DND-41 (cell line): ENCODE measurements around the gene C4BPA.

Source experiments
- ATAC-seq: fragments of 200-7000 bp; cut with Tn5 transposase; 3 replicates; pipeline ENCODE4 v1.9.1; 2021; ENCODE audit warnings: low read depth; ENCODE audit not compliant: insufficient read depth
- DNase-seq: peaks from one replicate; pipeline ENCODE4 v3.0.0-alpha.2; 2020
- H2AFZ ChIP-seq: 2 replicates; pipeline ENCODE4 v1.6.0; 2012; ENCODE audit warnings: low read depth, low read length
- H3K27ac ChIP-seq: 2 replicates; pipeline ENCODE4 v1.5.1; 2012; ENCODE audit warnings: low read length, inconsistent platforms
- H3K27me3 ChIP-seq: fragments of 200-600 bp; sonication (generic); 2 replicates; pipeline ENCODE4 v1.6.0; 2012; ENCODE audit warnings: low read length, mild to moderate bottlenecking, inconsistent platforms; ENCODE audit not compliant: insufficient read depth, poor library complexity
- H3K36me3 ChIP-seq: 2 replicates; pipeline ENCODE4 v1.5.1; 2012; ENCODE audit warnings: low read length, inconsistent platforms; ENCODE audit not compliant: insufficient read depth
- H3K4me1 ChIP-seq: 2 replicates; pipeline ENCODE4 v1.5.1; 2012; ENCODE audit warnings: mild to moderate bottlenecking, low read length; ENCODE audit not compliant: insufficient read depth
- H3K4me2 ChIP-seq: 2 replicates; pipeline ENCODE4 v1.6.0; 2012; ENCODE audit warnings: mild to moderate bottlenecking, moderate library complexity, low read length, inconsistent platforms; ENCODE audit not compliant: insufficient read depth
- H3K4me3 ChIP-seq, 2 experiments: fragments of 200-600 bp in 1 of 2; shearing (Covaris generic) in 1 of 2; 2 replicates each; pipeline ENCODE4 v1.5.1; 2012 to 2016; ENCODE audit warnings: inconsistent platforms in 2 of 2, low read length in 2 of 2, mild to moderate bottlenecking in 2 of 2, low read depth in 1 of 2, moderate library complexity in 1 of 2
- H3K79me2 ChIP-seq: 2 replicates; pipeline ENCODE4 v1.6.0; 2012; ENCODE audit warnings: low read length, inconsistent platforms; ENCODE audit not compliant: insufficient read depth
- H3K9ac ChIP-seq: 2 replicates; pipeline ENCODE4 v1.6.0; 2012; ENCODE audit warnings: low read depth, mild to moderate bottlenecking, inconsistent platforms, low read length, moderate library complexity
- H3K9me3 ChIP-seq: 2 replicates; pipeline ENCODE4 v1.5.1; 2012; ENCODE audit warnings: low read length, moderate library complexity, mild to moderate bottlenecking, inconsistent platforms; ENCODE audit not compliant: insufficient read depth, severe bottlenecking
- H4K20me1 ChIP-seq: 2 replicates; pipeline ENCODE4 v1.6.0; 2012; ENCODE audit warnings: low read length; ENCODE audit not compliant: insufficient read depth
- EZH2 ChIP-seq: IDR thresholded peaks from 3 replicates; pipeline ENCODE4 v1.6.1; 2012; ENCODE audit warnings: borderline replicate concordance, low read depth, mild to moderate bottlenecking, moderate library complexity, low read length, inconsistent platforms; ENCODE audit not compliant: severe bottlenecking
- TF ChIP-seq, protein P1 (sequence below): IDR thresholded peaks from 2 replicates; pipeline ENCODE4 v1.5.1; 2012; ENCODE audit warnings: borderline replicate concordance, low read length, moderate library complexity, mild to moderate bottlenecking; ENCODE audit not compliant: poor library complexity, severe bottlenecking; ENCODE audit errors: extremely low read depth

C4BPA gene

DNA sequence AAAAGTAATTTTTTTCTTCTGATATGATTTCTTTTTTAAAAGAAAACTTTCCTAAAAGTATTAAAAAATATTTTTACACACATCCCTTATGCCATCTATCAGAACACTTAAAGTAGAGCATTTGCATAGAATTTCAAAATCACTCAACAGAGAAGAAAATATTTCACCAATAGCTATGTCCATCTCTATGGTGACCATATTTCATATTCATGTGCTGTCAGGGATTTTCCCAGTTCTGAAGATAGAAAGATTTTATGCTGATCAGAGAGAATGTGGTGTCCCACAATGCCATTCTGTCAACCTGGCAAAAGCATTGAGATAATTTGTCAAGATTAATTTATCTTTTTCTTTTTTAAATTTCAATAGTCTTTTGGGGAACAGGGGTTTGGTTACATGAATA lies 87.0 kb downstream of the C4BPA start:
- H4K20me1 ChIP-seq = no peaks in the 10 kb centered on the region
- TF ChIP-seq, protein P1, sequence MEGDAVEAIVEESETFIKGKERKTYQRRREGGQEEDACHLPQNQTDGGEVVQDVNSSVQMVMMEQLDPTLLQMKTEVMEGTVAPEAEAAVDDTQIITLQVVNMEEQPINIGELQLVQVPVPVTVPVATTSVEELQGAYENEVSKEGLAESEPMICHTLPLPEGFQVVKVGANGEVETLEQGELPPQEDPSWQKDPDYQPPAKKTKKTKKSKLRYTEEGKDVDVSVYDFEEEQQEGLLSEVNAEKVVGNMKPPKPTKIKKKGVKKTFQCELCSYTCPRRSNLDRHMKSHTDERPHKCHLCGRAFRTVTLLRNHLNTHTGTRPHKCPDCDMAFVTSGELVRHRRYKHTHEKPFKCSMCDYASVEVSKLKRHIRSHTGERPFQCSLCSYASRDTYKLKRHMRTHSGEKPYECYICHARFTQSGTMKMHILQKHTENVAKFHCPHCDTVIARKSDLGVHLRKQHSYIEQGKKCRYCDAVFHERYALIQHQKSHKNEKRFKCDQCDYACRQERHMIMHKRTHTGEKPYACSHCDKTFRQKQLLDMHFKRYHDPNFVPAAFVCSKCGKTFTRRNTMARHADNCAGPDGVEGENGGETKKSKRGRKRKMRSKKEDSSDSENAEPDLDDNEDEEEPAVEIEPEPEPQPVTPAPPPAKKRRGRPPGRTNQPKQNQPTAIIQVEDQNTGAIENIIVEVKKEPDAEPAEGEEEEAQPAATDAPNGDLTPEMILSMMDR = no peak
- no peak for TF ChIP-seq EZH2
- no peaks in the 10 kb centered on the region for H3K9me3 ChIP-seq
- H3K4me3 ChIP-seq = no peak overlapping the region
- H2AFZ ChIP-seq = no peak overlapping the region
- no peak overlapping the region for H3K4me2 ChIP-seq
- H3K4me1 ChIP-seq = no peaks in the 10 kb centered on the region
- H3K9ac ChIP-seq = no peak overlapping the region
- no peaks in the 10 kb centered on the region for H3K36me3 ChIP-seq
- no peak for DNase-seq
- no peak overlapping the region for H3K27ac ChIP-seq
- no peak for ATAC-seq
- no peaks in the 10 kb centered on the region for H3K27me3 ChIP-seq
- H3K79me2 ChIP-seq = no peaks in the 10 kb centered on the region

DNA sequence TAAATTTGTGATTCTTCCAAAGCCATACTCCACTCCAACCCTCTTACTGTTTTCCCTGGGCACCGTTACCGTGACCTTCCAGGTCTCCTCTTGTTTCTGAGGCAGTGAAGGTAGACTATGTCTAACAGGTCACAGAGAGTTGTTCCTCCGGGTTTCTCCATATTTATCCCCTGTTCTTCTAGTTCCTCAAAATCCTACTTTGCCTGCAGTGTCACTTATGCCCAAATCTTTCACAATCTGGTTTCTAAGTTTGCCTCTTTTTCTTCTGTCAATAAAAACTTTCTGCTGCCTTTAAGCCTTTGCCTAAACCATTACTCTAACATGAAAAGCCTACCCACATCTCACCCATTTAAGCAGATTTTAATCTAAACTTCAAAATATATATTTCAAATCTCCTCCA lies 87.7 kb downstream of the C4BPA start:
- Histone ChIP-seq H3K4me2 (no peak overlapping the region), H2AFZ (no peak overlapping the region), H3K27ac (no peak overlapping the region), H3K79me2 (no peaks in the 10 kb centered on the region), H3K4me3 (no peak overlapping the region), H4K20me1 (no peaks in the 10 kb centered on the region), H3K9me3 (no peaks in the 10 kb centered on the region), H3K9ac (no peak overlapping the region), H3K27me3 (no peaks in the 10 kb centered on the region), H3K36me3 (no peaks in the 10 kb centered on the region), H3K4me1 (no peaks in the 10 kb centered on the region)
- DNase-seq (no peak), ATAC-seq (no peak)
- TF ChIP-seq, protein P1 = no peak
- TF ChIP-seq EZH2 = no peak

DNA sequence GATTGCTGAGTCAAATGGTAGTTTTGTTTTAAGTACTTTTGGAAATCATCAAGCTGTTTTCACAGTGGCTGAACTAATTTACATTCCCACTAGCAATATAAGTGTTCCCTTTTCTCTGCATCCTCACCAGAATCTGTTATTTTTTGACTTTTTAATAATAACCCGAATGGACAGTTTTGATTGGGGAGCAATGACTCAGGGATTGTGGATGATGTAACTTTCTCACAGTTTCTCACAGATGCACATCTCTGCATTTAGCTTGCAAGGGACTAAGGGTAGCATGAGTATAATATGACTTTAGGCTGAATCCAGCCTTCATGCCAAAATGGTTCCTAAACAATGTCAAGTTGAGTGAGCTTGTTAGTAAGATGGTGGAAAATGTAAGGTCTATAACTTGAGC lies 90.2 kb downstream of the C4BPA start:
- Histone ChIP-seq H3K9me3 (no peaks in the 10 kb centered on the region), H4K20me1 (no peaks in the 10 kb centered on the region), H3K36me3 (no peaks in the 10 kb centered on the region), H3K27me3 (no peaks in the 10 kb centered on the region), H3K79me2 (no peaks in the 10 kb centered on the region), H3K27ac (no peak overlapping the region), H3K4me1 (no peaks in the 10 kb centered on the region), H3K4me2 (no peak overlapping the region), H3K4me3 (no peak overlapping the region), H3K9ac (no peak overlapping the region), H2AFZ (no peak overlapping the region)
- ATAC-seq (no peak), DNase-seq (no peak)
- no peak for TF ChIP-seq EZH2
- TF ChIP-seq, protein P1 = no peak
